Activated CD8-positive, alpha-beta memory T cell treated with anti-CD3 and anti-CD28 coated beads, Interleukin-2, amount 50 U/mL, for 24 hours (primary cell): ENCODE data around the gene PPTC7.
"Not testable (repeated sequence)": the region's sequence is repeated elsewhere in the genome, so short reads cannot be mapped to it uniquely, and the experiment has no call there.

ENCODE experiments used
- DNase-seq: peaks from one replicate; pipeline ENCODE4 v3.0.0-alpha.2; 2020; ENCODE audit errors: extremely low read depth

Gene PPTC7, protein sequence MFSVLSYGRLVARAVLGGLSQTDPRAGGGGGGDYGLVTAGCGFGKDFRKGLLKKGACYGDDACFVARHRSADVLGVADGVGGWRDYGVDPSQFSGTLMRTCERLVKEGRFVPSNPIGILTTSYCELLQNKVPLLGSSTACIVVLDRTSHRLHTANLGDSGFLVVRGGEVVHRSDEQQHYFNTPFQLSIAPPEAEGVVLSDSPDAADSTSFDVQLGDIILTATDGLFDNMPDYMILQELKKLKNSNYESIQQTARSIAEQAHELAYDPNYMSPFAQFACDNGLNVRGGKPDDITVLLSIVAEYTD

DNA sequence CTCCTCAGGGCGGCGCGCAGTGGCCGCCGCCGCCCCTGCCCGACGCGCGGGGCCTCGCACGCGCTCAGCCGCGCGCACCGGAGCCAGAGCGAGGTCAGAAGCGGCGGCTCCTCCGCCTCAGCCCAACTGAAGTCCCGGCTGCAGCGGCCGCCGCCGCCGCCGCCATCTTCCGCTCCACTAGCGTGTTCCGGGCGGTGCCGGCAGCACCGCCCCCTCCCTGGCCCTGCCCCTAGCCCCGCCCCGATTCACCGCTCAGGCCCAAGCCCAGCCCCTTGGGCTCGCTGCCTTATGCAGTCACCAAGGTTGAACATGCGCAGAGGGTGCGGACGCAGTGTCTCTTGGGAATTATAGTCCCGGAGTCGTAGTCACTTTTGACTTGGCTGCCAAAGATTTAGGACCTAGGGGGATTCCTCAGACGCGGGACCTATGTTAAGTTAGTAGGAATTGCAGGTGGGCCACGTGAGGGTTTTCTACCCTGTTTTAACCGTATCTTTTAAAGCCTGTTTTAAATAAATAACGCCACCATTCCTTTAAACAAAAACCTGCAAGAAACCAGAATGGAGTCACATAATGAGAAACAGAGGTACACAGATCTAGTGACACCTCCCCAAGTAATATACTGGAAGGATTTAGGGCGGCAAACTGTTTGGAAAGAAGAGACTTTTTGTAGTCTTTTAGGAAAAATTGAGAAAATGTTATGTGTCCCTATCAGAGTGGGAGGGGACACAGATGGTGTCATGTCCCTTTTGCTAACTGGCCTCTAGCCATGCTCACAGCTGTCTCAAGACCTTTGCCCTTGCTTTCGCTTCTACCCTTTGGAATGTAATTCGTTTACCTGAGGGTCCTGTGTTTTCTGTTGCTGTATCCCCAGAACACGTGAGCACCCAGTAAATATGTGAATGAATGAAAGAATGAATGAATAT, at the start of gene PPTC7:
Gene PPTC7 (minus strand): TSS at position 182 of the 923 bp plus-strand sequence. CDS start 287 bp downstream, outside the sequence.
- peak; percentile 95 for DNase-seq

- no peak for DNase-seq
Observed at GRCh38 chr12:110627500-110628195, 44.5 kb upstream of the PPTC7 start.

DNA sequence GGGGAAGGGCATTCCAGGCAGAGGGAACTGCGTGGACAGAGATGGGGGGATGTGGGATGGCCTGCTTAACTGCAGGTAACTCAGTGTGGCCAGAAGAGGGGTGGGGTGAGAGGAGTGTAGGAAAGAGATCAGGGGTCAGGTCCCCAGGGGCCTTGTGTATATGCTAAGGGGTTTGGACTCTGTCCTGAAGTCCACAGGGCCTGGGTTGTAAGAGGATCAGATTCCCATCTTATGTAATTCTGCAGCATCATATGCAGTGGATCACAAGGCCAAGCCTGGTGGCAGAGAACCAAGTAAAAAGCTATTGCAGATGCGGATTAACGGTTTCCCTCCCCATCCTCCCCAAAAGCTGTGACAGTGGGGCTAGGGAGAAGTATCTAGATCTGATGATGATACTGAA, 39.5 kb upstream of the PPTC7 start:
- DNase-seq: no peak

DNA sequence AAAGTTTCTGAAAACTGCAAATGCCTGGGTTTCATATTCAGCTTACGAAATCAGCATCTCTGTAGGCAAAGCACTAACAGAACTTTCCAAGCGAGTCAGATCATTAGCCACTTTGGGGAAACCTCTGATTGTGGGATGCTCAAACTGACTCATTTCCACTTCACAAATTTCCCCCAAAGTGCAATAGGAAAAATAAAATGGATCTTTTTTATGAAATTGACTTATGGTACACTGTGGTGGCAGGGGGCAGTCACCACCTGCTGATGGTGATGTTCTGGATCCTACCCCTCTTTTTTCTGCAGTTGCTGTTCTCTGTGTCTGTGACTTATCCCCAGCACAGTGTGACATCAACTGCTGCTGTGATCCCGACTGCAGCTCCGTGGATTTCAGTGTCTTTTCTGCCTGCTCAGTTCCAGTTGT, 36.4 kb upstream of the PPTC7 start:
- no peak for DNase-seq

DNA sequence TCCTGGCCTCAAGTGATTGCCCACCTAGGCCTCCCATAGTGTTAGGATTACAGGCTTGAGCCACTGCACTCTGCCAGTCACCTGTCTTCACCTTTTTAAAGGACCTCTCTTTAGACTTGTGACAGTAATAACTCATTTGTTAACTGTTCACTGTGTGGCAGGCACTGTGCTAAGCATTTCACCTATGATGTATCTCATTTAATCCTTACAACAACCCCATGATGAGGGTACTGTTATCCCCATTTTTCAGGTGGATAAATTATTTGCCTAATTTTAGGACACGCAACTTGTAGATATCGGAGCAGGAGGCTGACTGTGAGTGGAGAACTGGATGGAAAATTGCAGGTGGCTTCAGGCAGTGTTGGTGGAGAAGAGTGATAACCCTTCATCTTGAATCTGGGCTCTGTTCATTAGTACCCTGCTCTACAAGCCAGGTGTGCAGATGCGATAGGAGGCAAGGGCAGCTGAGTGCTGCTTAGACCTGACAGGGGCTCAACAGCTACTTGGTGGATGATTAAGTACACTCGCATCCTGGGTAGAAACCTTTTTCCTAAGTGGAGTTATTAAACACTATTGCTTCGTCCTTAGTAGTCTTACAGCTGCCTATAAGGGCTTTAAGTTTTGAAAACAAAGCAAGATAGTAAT, 33.5 kb upstream of the PPTC7 start:
- no peak for DNase-seq

- DNase-seq: no peak
Observed at GRCh38 chr12:110615171-110615570, 32.1 kb upstream of the PPTC7 start.

DNA sequence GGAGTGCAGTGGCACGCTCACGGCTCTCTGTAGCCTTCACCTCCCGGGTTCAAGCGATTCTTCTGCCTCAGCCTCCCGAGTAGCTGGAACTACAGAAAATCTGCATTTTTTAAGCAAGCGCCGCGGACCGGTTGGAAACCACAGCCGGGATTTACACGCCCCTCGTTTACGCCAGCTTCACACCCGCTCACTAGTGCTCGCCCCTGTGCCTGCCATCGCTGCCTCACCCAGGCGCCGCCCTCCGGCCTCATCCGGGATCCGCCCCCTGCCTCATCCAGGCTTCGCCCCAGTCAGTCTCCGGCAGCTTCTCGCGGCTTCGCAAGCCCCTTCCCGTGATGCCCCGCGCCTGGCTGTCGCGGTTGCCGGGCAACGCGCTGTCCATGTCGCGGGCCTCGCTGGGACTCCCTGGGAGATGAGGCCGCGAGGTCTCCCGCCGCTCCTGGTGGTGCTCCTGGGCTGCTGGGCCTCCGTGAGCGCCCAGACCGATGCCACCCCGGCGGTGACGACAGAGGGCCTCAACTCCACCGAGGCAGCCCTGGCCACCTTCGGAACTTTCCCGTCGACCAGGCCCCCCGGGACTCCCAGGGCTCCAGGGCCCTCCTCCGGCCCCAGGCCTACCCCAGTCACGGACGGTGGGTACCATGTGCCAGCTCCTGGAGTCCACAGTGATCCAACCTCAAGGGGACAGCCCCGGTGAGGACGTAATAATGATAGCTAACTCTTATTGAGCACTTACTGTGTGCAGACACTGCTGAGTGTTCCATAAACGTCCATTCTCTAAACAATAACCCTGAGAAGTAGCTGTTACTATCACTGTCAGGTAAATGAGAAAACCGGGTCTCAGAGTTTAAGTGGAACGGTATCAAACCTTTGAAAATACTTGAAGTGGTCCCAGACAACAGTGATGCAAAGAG, 30.9 kb upstream of the PPTC7 start, which contains the start of gene TCTN1:
Gene TCTN1 (plus strand): TSS at position 359 of the 914 bp plus-strand sequence. CDS start 54 bp downstream, at position 413.
- DNase-seq: peak; percentile 91

GRCh38 chr12:110613071-110613770, 30.1 kb upstream of the PPTC7 start:
- no peak for DNase-seq

DNA sequence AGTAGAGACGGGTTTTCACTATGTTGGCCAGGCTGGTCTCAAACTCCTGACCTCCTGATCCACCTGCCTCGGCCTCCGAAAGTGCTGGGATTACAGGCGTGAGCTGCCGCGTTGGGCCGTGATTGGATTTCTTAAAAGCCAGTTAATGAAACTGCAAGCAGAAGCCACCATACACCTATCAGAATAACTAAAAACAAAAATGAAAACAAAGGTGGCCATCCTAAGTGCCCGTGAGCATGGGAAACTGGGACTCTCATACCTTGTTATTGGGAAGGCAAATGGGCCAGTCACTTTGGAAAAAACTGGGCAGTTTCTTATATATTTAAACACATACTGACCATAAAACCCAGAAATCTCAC, 23.1 kb upstream of the PPTC7 start:
- no peak for DNase-seq

DNA sequence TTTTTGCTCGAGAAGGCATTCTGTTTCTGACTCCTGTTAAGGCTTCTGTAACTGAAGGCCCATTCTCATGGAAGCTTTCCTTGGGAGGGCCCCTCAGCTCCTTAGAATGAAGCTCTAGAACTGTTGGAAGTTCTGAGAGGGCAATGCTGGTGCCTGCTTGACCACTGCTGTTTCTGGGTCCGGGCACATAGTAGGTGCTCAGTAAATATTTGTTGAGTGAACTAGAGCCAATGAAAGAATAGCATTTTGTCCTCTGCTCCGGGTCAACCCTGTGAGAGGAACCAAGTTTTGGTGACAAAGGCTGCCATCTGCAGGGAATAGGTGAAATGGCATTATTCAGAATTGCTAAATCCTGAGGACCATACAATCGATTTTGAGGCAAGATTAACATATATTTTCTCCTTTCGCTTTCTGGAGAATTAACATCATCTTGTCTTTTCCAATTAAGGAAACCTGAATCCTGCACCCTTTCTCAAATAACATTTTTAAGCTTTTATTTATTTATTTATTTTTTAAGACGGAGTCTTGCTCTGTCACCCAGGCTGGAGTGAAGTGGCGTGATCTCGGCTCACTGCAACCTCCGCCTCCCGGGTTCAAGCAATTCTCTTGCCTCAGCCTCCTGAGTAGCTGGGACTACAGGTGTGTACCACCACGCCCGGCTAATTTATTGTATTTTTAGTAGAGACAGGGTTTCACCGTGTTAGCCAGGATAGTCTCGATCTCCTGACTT, 19.1 kb upstream of the PPTC7 start:
- DNase-seq: not testable (repeated sequence)

DNA sequence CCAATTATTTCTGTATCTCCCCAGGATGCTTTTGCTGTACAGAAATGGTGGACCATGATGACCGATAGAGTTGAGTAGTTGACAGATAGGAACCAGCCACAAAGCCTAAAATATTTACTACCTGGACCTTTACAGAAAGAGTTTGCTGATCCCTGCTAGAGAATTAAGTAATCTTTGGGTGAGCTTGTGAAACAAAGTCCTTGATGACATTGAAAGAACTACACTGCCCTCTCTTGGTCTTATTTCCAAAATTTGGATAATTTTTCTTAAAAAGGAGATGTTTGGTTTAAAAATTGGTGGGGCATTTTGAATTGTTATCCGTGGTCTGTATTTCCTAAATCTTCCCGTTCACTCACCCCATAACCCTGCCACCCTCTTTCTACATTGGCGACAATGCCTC, 17.1 kb upstream of the PPTC7 start:
- no peak for DNase-seq

GRCh38 chr12:110599334-110599733, 16.2 kb upstream of the PPTC7 start:
- DNase-seq: no peak

DNA sequence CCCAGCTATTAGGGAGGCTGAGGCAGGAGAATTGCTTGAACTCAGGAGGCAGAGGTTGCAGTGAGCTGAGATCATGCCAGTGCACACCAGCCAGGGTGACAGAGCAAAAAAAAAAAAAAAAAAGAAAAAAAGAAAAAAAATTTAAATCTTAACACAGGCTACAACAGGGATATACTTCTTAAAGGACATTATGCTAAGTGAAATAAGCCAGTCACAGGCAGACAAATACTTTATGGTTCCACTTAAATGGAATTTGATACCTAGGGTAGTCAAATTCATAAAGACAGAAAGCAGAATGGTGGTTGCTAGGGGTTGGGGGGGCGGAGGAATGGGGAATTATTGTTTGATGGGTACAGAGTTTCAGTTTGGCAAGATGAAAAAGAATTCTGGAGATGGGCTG, 14.8 kb upstream of the PPTC7 start:
- no peak for DNase-seq

DNA sequence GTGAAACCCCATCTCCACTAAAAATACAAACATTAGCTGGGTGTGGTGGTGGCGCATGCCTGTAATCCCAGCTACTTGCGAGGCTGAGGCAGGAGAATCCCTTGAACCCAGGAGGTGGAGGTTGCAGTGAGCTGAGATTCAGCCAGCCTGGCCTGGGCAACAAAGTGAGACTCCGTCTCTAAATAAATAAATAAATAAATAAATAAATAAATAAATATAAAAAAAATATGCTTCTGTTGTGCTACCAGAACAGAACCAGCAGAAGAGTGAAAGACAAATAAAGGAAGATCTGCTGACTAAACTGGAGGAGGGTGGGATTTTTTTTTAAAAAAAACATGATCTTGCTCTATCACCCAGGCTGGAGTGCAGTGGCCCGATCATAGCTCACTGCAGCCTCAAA, 9.8 kb upstream of the PPTC7 start:
- DNase-seq: not testable (repeated sequence)

GRCh38 chr12:110592078-110592477, 9.0 kb upstream of the PPTC7 start:
- no peak for DNase-seq

- no peak for DNase-seq
Observed at GRCh38 chr12:110591451-110592051, 8.4 kb upstream of the PPTC7 start.

GRCh38 chr12:110590806-110591326, 7.7 kb upstream of the PPTC7 start:
- no peak for DNase-seq

- DNase-seq: no peak
Observed at GRCh38 chr12:110590059-110590458, 6.9 kb upstream of the PPTC7 start.

GRCh38 chr12:110587102-110587501, 4.0 kb upstream of the PPTC7 start:
- not testable (repeated sequence) for DNase-seq
